Heart left ventricle (tissue), 16 donors: ENCODE data around the gene ARFGAP1. TPM values are rescaled to one million over a fixed set of nuclear protein-coding genes. Genes with fewer than 3 reads are reported as not detected.

Experiments used
- ATAC-seq, 4 donors: fragments of 200-7000 bp; cut with Tn5 transposase; one replicate each; pipeline ENCODE4 v1.9.1; 2020 to 2022; ENCODE audit warnings: moderate library complexity in 4 of 4, mild to moderate bottlenecking in 3 of 4, moderate number of reproducible peaks in 1 of 4
- DNase-seq, 5 donors: peaks; one replicate each; pipeline ENCODE4 v3.0.0-alpha.2; 2020
- H3K27ac ChIP-seq, 12 donors: fragments of 200-600 bp; sonication (generic) in 4 of 12; one replicate each; pipeline versions ENCODE4 v1.5.0 to v1.8.0; 2016 to 2022; ENCODE audit warnings: mild to moderate bottlenecking in 2 of 12
- H3K27me3 ChIP-seq, 9 donors: fragments of 200-600 bp; sonication (generic) in 2 of 9; one replicate each; pipeline versions ENCODE4 v1.5.1 to v1.8.0; 2016 to 2022; ENCODE audit warnings: mild to moderate bottlenecking in 3 of 9
- H3K36me3 ChIP-seq, 9 donors: fragments of 200-600 bp; sonication (generic) in 2 of 9; one replicate each; pipeline versions ENCODE4 v1.5.0 to v1.8.0; 2018 to 2022; ENCODE audit warnings: mild to moderate bottlenecking in 2 of 9
- H3K4me1 ChIP-seq, 12 donors: fragments of 200-600 bp; sonication (generic) in 4 of 12; one replicate each; pipeline versions ENCODE4 v1.5.0 to v1.8.0; 2016 to 2022; ENCODE audit warnings: mild to moderate bottlenecking in 3 of 12
- H3K4me3 ChIP-seq, 12 donors: fragments of 200-600 bp; sonication (generic) in 4 of 12; one replicate each; pipeline versions ENCODE4 v1.5.0 to v1.8.0; 2017 to 2022; ENCODE audit warnings: mild to moderate bottlenecking in 9 of 12, moderate library complexity in 4 of 12
- H3K9me3 ChIP-seq, 12 donors: fragments of 200-600 bp; sonication (generic) in 4 of 12; one replicate each; pipeline versions ENCODE4 v1.5.0 to v1.8.0; 2016 to 2022; ENCODE audit warnings: mild to moderate bottlenecking in 1 of 12
- POLR2A ChIP-seq, 2 donors: fragments of 450-650 bp; IDR thresholded peaks; one replicate each; pipeline ENCODE4 v1.6.1; 2017; ENCODE audit warnings: antibody characterized with exemption in 2 of 2, mild to moderate bottlenecking in 2 of 2, moderate library complexity in 2 of 2
- WGBS, 4 donors: extraction: QIAGEN DNeasy Blood & Tissue Kit in 2 of 4; methylation state at CpG; one replicate each; pipeline versions ENCODE4 v1.1.5 to v1.1.7; 2013 to 2018; 5-methylcytosine and 5-hydroxymethylcytosine counted together
- intact Hi-C, 10 donors: fragments of 100-400 bp; cut with DNase I; formaldehyde crosslinking; loops; one replicate each; pipeline versions ENCODE4 v1.11.1 to v1.14.2; 2022
- polyA plus RNA-seq, 2 donors: library from polyadenylated mRNA; stranded (reverse); fragments of 200-250 nt; gene quantifications; one replicate each; pipeline ENCODE4 v1.2.3, GENCODE V29; 2013
- total RNA-seq, 9 donors: library from RNA; depleted of rRNA in 2 of 9; stranded (reverse); fragments of >200 nt in 2 of 9; fragmentation: NEBNext Ultra II Directional in 3 of 9; extraction: Animal tissue kit (Norgen Biotek cat#: 25700) in 3 of 9; gene quantifications; one replicate each; pipeline versions ENCODE4 v1.1.0 to v1.2.4, GENCODE V29; 2016 to 2023
- TF ChIP-seq, protein P1 (sequence below), 12 donors: fragments of 200-600 bp; sonication (generic) in 4 of 12; IDR thresholded peaks; one replicate each; pipeline versions ENCODE4 v1.5.0 to v1.8.0; 2018 to 2022; ENCODE audit warnings: antibody characterized with exemption in 12 of 12, mild to moderate bottlenecking in 5 of 12
- donor health status: ischemic (EF 13 %, LVEDD 7.1; RV severe dilation, severe dysfunction).
- donor health status: healthy with polysubstance abuse.
- donor health status: DM: no; HTN: yes; CAD: no.
- donor health status: DM: no; HTN: no; CAD: no.
- donor health status: ischemic (EF 25% LVEDD 6.9; RV normal size, moderate dysfunction).
- donor health status: ischemic (EF 25% LVEDD 5.7; RV mildly dilated, moderate dysfunction).
- donor health status: healthy.
- donor health status: DM: yes; HTN: yes; CAD: no.
- donor health status: ischemic (EF 35%, LVEDD 5.7; RV mildly dilated, moderate dysfunction).
- donor health status: nonischemic (EF 11% LVEDD 7.7; RV severe dilation, severe dysfunction).
- donor health status: DM: yes; HTN: yes; CAD: no.
- donor health status: PGD.
- donor health status: ischemic (EF 29% LVEDD 5.4; RV normal size, mild dysfunction).
- donor health status: nonischemic (EF 23%, LVEDD 6.1; RV moderate dilation, normal function).

The ARFGAP1 gene
- total and polyA plus RNA-seq, 11 donors, result 14.3 to 51.6 (median 29.5) TPM

DNA sequence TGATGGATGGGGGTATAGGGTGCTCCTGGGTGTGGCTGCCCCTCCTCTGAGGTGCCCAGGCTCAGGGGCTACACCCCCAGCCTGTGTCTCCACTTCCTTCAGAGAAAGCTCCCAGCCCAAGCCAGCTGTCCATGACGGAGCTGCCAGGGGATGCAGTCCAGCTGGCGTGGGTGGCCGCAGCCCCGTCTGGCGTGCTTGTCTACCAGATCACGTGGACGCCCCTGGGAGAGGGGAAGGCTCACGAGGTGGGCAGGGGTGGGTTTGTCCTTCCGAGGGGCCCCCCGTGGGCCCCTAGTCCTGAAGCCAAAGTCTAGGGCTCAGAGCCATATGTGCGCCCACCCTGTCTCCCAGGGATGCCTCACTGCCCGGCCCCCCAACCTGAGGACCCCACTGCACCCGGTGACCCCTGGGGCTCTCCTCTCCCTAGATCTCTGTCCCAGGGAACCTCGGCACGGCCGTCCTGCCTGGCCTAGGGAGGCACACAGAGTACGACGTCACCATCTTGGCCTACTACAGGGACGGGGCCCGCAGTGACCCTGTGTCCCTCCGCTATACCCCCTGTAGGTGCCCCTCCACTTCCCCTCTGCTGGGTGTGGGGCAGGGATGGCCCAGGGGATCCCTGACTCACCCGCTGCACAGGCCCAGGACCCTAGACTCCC, 40.2 kb downstream of the ARFGAP1 start:
- Histone ChIP-seq H3K4me3 (no peak overlapping the region), H3K36me3 (no peaks in the 10 kb centered on the region), H3K4me1 (peaks cover 0 to 7% (median 0%) of the 10 kb centered on the region in 12 donors), H3K9me3 (no peaks in the 10 kb centered on the region), H3K27me3 (peaks cover 9 to 26% (median 16%) of the 10 kb centered on the region in 9 donors), H3K27ac (no peak overlapping the region)
- intact Hi-C loops, result loop anchor here in 1 of 10 donors (1.0 kb wide), 1 partner anchor 68 kb away; no protein-coding TSS in a partner anchor
- TF ChIP-seq, protein P1, sequence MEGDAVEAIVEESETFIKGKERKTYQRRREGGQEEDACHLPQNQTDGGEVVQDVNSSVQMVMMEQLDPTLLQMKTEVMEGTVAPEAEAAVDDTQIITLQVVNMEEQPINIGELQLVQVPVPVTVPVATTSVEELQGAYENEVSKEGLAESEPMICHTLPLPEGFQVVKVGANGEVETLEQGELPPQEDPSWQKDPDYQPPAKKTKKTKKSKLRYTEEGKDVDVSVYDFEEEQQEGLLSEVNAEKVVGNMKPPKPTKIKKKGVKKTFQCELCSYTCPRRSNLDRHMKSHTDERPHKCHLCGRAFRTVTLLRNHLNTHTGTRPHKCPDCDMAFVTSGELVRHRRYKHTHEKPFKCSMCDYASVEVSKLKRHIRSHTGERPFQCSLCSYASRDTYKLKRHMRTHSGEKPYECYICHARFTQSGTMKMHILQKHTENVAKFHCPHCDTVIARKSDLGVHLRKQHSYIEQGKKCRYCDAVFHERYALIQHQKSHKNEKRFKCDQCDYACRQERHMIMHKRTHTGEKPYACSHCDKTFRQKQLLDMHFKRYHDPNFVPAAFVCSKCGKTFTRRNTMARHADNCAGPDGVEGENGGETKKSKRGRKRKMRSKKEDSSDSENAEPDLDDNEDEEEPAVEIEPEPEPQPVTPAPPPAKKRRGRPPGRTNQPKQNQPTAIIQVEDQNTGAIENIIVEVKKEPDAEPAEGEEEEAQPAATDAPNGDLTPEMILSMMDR (IDR thresholded peaks at IDR 0.05), result no peak
- no peak for TF ChIP-seq POLR2A (IDR thresholded peaks at IDR 0.05)
- peak in 2 of 4 donors; percentile 22 to 63 for ATAC-seq
- 60 to 76% (median 67%) methylated on average over 14 to 22 of the region's 22 CpGs for WGBS, 4 donors
- peak in 4 of 5 donors; percentile 55 to 81 (median 66) for DNase-seq

DNA sequence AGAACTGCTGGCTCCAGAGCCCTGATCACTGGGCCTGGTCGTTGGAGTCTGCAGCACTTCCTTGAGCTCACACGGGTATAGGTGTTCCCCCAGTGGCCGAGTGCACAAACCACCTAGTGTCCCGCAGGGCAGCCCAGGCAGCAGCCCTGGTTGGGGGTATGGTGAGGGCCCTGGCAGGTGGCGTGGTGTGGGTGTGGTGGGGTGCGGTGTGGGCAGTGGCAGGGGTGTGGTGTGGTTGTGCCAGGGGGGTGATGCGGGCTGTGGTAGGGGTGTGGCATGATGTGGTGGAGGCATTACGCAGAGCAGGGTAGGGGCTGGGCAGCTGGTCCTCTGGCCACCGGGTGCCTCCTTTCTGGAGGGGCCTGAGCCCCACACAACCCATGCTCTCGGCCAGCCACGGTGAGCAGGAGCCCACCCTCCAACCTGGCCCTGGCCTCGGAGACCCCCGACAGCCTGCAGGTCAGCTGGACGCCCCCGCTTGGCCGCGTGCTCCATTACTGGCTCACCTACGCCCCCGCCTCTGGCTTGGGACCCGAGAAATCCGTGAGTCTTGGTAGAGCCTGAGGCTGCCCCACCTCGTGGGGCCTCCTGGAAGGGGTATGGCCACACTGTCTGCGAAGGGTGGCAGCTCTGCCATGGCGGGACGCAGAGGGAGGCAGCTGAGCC, 40.9 kb downstream of the ARFGAP1 start:
- Histone ChIP-seq H3K4me1 (peaks cover 0 to 7% (median 0%) of the 10 kb centered on the region in 12 donors), H3K27ac (no peak overlapping the region), H3K27me3 (peaks cover 7 to 21% (median 10%) of the 10 kb centered on the region in 9 donors), H3K4me3 (no peak overlapping the region), H3K36me3 (no peaks in the 10 kb centered on the region), H3K9me3 (no peaks in the 10 kb centered on the region)
- 75 to 87% (median 80%) methylated on average over 22 to 25 of the region's 25 CpGs for WGBS, 4 donors
- ATAC-seq (no peak), DNase-seq (peak in 3 of 5 donors; percentile 18 to 41 (median 23))
- TF ChIP-seq POLR2A (IDR thresholded peaks at IDR 0.05), result no peak
- TF ChIP-seq, protein P1 (IDR thresholded peaks at IDR 0.05), result no peak
- intact Hi-C loops, result no loop called here

DNA sequence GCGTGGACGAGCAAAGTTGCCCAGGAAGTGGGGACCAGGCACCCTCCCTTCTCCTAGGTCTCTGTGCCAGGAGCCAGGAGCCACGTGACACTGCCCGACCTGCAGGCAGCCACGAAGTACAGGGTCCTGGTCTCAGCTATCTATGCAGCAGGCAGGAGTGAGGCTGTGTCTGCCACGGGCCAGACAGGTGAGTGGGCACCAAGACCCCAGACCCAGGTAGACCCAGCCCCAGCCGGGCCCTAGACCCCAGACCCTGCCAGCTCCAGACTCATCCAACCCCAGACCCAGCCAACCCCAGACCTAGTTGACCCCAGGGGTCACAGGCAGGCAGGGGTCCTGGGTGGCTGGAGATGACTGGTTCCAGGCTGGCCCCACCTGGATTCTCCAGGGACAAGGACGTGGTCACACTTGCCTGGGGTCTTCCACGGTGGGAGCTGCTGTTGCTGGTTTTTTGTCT, 41.4 kb downstream of the ARFGAP1 start:
- no peak for TF ChIP-seq POLR2A (IDR thresholded peaks at IDR 0.05)
- TF ChIP-seq, protein P1 (IDR thresholded peaks at IDR 0.05), result no peak
- H3K4me1 ChIP-seq, result peaks cover 0 to 7% (median 0%) of the 10 kb centered on the region in 12 donors
- ATAC-seq (peak in 2 of 4 donors; percentile 21 to 30), DNase-seq (peak in 3 of 5 donors; percentile 35 to 58 (median 41))
- peaks cover 3 to 20% (median 4%) of the 10 kb centered on the region in 9 donors for H3K27me3 ChIP-seq
- no peak overlapping the region for H3K27ac ChIP-seq
- H3K4me3 ChIP-seq, result no peak overlapping the region
- no peaks in the 10 kb centered on the region for H3K9me3 ChIP-seq
- intact Hi-C loops, result no loop called here
- WGBS, 4 donors, result 53 to 71% (median 59%) methylated on average over 7 to 9 of the region's 9 CpGs; no CpG with 5 or more reads in 1 of the 4 donors
- H3K36me3 ChIP-seq, result no peaks in the 10 kb centered on the region
